SK-N-MC (cell line): ENCODE results near the gene SEMA6D.

ENCODE experiments used
- DNase-seq: peaks from one replicate; pipeline ENCODE4 v3.0.0-alpha.2; 2011; ENCODE audit warnings: low read depth, low spot score
- H3K27ac ChIP-seq: fragments of 200-600 bp; sonication (generic); 2 replicates; pipeline ENCODE4 v1.5.1; 2016; ENCODE audit warnings: mixed run types
- H3K36me3 ChIP-seq: fragments of 200-600 bp; sonication (generic); 2 replicates; pipeline ENCODE4 v1.6.1; 2017; ENCODE audit warnings: antibody characterized with exemption, low read length, mixed read lengths; ENCODE audit not compliant: insufficient read depth
- H3K4me3 ChIP-seq: fragments of 200-600 bp; sonication (generic); 2 replicates; pipeline ENCODE4 v1.5.1; 2016
- H3K9ac ChIP-seq: fragments of 200-600 bp; sonication (generic); 2 replicates; pipeline ENCODE4 v1.8.0; 2017; ENCODE audit warnings: mixed run types, mixed read lengths; ENCODE audit not compliant: insufficient read length
- H3K9me3 ChIP-seq: fragments of 200-600 bp; sonication (generic); 2 replicates; pipeline ENCODE4 v1.6.1; 2017; ENCODE audit warnings: low read depth, mild to moderate bottlenecking, antibody characterized with exemption, low read length, moderate library complexity, mixed read lengths
- EZH2 ChIP-seq: fragments of 200-600 bp; sonication (generic); IDR thresholded peaks from one replicate; pipeline ENCODE4 v1.6.1; 2017; ENCODE audit warnings: antibody characterized with exemption
- FOXP2 ChIP-seq: optimal IDR thresholded peaks from 2 replicates; pipeline ENCODE3; 2011; ENCODE audit warnings: mild to moderate bottlenecking, moderate library complexity; ENCODE audit not compliant: insufficient read depth; ENCODE audit errors: extremely low read length, control extremely low read depth
- POLR2AphosphoS5 ChIP-seq: IDR thresholded peaks from 2 replicates; pipeline ENCODE4 v1.6.1; 2012; ENCODE audit warnings: mild to moderate bottlenecking, low read depth, low read length, borderline replicate concordance

Gene SEMA6D

DNA sequence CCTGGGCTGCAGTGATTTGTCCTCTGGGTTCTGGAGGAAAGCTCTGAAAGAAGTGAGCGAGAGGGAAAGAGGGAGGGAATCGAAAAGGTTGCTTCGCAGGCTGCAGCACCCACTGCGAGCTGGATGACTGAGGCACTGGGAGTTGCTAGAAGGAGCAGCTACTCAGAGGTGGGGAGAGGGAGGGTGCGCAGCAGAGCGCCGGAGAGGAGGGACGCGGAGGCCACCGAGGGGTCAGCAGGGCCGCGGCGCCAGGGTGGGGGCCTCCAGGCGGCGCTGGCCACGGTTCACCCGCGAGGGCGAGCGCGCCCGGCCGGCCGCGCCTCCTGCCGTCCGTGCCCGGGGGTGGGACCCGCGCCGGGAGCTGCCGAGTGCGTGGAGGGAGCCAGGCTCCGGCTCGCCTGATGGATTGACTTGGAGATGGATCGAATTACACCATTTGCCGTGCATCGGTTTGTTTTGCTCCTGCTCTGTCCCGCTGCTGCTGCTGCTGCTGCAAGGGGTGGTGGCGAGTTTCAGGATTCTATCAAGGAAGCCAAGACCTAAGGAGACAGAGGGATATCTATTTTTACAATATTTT is at the start of gene SEMA6D:
SEMA6D (plus strand) TSS at position 470 of the 577 bp plus-strand sequence. CDS start 42,294 bp downstream, outside the sequence.
- no peak within 1 kb of the TSS for H3K27ac ChIP-seq
- no peak for DNase-seq
- H3K36me3 ChIP-seq, result no peaks in the 10 kb centered on the region
- H3K9ac ChIP-seq, result peak within 1 kb of the TSS; percentile 32
- peak within 1 kb of the TSS; percentile 77 for H3K4me3 ChIP-seq
- H3K9me3 ChIP-seq, result no peaks in the 10 kb centered on the region
- TF ChIP-seq EZH2, result no peak
- no peak for TF ChIP-seq FOXP2
- no peak for TF ChIP-seq POLR2AphosphoS5

DNA sequence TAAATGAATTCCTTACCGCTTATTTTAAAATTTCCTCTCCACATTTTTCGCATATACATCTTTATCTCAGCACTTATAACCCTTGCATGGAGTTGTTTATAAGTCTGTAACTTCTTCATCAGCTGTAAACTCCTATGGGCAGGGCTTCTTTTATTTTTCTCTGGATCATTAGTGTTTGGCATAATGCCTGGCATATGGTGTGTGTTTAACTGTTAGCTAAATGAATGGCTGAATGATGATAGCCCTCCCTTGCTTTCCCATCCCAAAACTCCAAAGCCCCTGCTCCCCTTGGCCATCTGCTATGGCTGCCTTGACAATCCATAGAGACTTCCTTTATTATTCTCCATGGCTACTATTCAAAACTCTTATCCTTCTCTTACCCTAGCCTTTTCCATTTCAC is 48.1 kb upstream of the SEMA6D start:
- TF ChIP-seq POLR2AphosphoS5 (no peak), FOXP2 (no peak), EZH2 (no peak)
- Histone ChIP-seq H3K9ac (no peak overlapping the region), H3K36me3 (no peaks in the 10 kb centered on the region), H3K9me3 (no peaks in the 10 kb centered on the region), H3K4me3 (no peak overlapping the region), H3K27ac (no peak overlapping the region)
- no peak for DNase-seq

- no peak overlapping the region for H3K9ac ChIP-seq
- H3K27ac ChIP-seq, result no peak overlapping the region
- H3K4me3 ChIP-seq, result no peak overlapping the region
- no peak for DNase-seq
- H3K9me3 ChIP-seq, result no peaks in the 10 kb centered on the region
- TF ChIP-seq FOXP2 (no peak), POLR2AphosphoS5 (no peak), EZH2 (no peak)
- no peaks in the 10 kb centered on the region for H3K36me3 ChIP-seq
Observed at GRCh38 chr15:47670365-47670764, 46.9 kb upstream of the SEMA6D start.

DNA sequence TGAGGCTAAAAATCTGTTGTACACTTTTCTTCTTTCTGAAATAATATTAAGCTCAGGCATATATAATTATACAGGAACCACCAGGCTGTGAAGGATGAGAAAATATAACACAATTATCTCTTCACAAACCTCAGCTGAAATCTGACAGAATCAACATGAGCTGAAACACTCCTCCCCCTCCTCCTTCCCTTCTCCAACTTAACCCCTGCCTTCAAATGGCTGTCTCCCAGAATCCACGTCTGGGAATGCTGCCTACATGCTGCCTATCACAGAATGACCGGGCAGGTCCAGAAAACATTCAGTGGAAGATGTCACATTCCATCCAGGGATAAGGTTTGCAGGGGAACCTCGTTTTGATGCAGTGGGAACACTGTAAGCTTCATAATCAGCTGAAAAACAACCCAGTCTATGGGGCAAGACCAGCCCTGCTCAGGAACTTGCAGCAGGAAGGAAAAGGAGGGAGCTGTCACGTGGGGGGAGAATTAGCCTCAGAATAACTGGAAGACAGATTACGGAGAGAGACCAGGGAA is 44.0 kb upstream of the SEMA6D start:
- DNase-seq, result no peak
- H3K9me3 ChIP-seq, result no peaks in the 10 kb centered on the region
- peak overlapping the region; percentile 71 for H3K27ac ChIP-seq
- TF ChIP-seq FOXP2, result no peak
- TF ChIP-seq POLR2AphosphoS5, result no peak
- TF ChIP-seq EZH2, result no peak
- H3K4me3 ChIP-seq, result peak overlapping the region; percentile 67
- no peak overlapping the region for H3K9ac ChIP-seq
- H3K36me3 ChIP-seq, result no peaks in the 10 kb centered on the region

DNA sequence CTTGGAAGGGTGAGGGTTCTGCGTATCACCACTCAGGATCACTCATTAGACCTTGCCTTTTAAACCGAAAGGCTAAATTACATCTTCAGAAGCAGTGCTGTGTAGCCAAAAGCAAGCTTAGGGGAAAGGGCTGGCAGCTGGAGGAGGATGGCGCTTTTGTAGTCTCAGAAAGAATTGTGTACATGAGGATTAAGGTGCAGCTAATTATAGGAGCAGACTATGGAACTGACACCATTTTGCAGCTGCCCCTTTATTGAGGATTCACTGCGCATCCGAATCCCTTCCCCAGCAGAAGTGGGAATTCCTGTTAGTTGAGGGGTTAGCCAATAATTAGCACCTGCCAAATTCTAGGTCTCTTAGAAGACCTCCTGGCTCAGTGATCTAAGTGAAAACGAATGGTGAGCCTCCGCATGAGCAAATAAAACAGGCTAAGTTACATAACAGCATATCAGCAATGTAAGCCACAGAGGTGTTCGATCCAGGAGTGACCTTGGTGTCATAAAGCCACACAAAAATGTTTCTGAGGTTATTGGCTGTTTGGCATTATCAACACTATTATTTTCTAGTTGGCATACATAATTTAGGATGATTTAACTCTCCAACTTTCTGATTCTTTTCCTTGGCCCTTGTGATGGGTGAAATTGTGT is 42.6 kb upstream of the SEMA6D start:
- no peak overlapping the region for H3K4me3 ChIP-seq
- H3K9ac ChIP-seq, result no peak overlapping the region
- no peak for DNase-seq
- no peak overlapping the region for H3K27ac ChIP-seq
- no peaks in the 10 kb centered on the region for H3K9me3 ChIP-seq
- H3K36me3 ChIP-seq, result no peaks in the 10 kb centered on the region
- no peak for TF ChIP-seq EZH2
- no peak for TF ChIP-seq POLR2AphosphoS5
- TF ChIP-seq FOXP2, result no peak

DNA sequence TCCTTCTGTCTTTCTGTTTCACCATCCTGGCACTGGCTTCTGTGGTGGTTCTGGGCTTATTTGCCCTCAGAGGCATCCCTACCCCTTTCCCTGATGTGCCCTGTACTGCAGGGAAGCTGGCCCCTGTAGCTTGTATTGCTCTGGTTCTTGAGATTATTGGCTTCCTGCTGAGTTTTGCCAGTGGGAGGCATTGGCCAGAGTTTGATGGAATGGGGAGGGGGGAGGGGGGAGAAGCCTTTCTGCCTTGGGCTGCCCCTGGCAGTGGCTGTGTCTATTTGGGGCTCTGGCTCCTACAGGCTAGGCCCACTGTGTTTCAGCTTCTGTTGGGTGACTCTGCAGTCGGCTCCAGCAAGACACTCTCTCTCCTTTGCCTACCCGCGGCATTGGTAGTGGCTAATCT is 41.6 kb upstream of the SEMA6D start:
- no peak for TF ChIP-seq POLR2AphosphoS5
- H3K36me3 ChIP-seq, result no peaks in the 10 kb centered on the region

GRCh38 chr15:47678040-47678439 is 39.3 kb upstream of the SEMA6D start:
- Histone ChIP-seq H3K9ac (no peak overlapping the region), H3K36me3 (no peaks in the 10 kb centered on the region), H3K9me3 (no peaks in the 10 kb centered on the region), H3K4me3 (no peak overlapping the region), H3K27ac (no peak overlapping the region)
- no peak for DNase-seq
- TF ChIP-seq EZH2, result no peak
- TF ChIP-seq POLR2AphosphoS5, result no peak
- no peak for TF ChIP-seq FOXP2

More for the DNA sequence above, 41.6 kb upstream of the SEMA6D start:
- no peak overlapping the region for H3K4me3 ChIP-seq
- H3K9ac ChIP-seq, result no peak overlapping the region
- H3K27ac ChIP-seq, result no peak overlapping the region
- no peaks in the 10 kb centered on the region for H3K9me3 ChIP-seq
- DNase-seq, result no peak

GRCh38 chr15:47682661-47683060 is 34.6 kb upstream of the SEMA6D start:
- no peak for TF ChIP-seq POLR2AphosphoS5
- Histone ChIP-seq H3K9ac (no peak overlapping the region), H3K4me3 (no peak overlapping the region), H3K36me3 (no peaks in the 10 kb centered on the region), H3K27ac (no peak overlapping the region), H3K9me3 (no peaks in the 10 kb centered on the region)
- no peak for DNase-seq
